Measurements from ENCODE around the gene ACSBG1. TPM values are rescaled to one million over a fixed set of nuclear protein-coding genes. Genes with fewer than 3 reads are reported as not detected.

Gene ACSBG1
- total RNA-seq, 1 donor from 2014 or later, result 0.07 TPM

- no peak for ATAC-seq (ENCODE audit: low read depth)
- intact Hi-C loops (cut with micrococcal nuclease), result no loop called here
- ChIA-PET CTCF (no interaction called here), POLR2A (no interaction called here)
- Mint-ChIP-seq H3K9me3 (peaks cover 2% of the 10 kb centered on the region), H3K4me1 (no peaks in the 10 kb centered on the region), H3K27ac (no peak overlapping the region), H3K27me3 (peaks cover 6% of the 10 kb centered on the region), H3K4me3 (no peak overlapping the region), H3K36me3 (ENCODE audit: low read depth) (no peaks in the 10 kb centered on the region)
- TF ChIP-seq CTCF (IDR thresholded peaks at IDR 0.05), result no peak
- no peak for DNase-seq
These were observed 51.5 kb downstream of the ACSBG1 start for GRCh38 chr15:78182821-78183220.

- TF ChIP-seq CTCF (IDR thresholded peaks at IDR 0.05), result no peak
- ChIA-PET CTCF (no interaction called here), POLR2A (no interaction called here)
- H3K9me3 Mint-ChIP-seq, result peaks cover 2% of the 10 kb centered on the region
- DNase-seq, result no peak
- ATAC-seq (ENCODE audit: low read depth), result no peak
- peaks cover 6% of the 10 kb centered on the region for H3K27me3 Mint-ChIP-seq
- no peaks in the 10 kb centered on the region for H3K36me3 Mint-ChIP-seq (ENCODE audit: low read depth)
- H3K27ac Mint-ChIP-seq, result no peak overlapping the region
- no peak overlapping the region for H3K4me3 Mint-ChIP-seq
- H3K4me1 Mint-ChIP-seq, result peaks cover 1% of the 10 kb centered on the region
- intact Hi-C loops (cut with micrococcal nuclease), result no loop called here
These were observed 52.0 kb downstream of the ACSBG1 start for GRCh38 chr15:78182336-78182700.

- intact Hi-C loops (cut with micrococcal nuclease), result loop anchor here (10.0 kb wide), 1 partner anchor 185 kb away; no protein-coding TSS in a partner anchor
- peaks cover 13% of the 10 kb centered on the region for H3K4me1 Mint-ChIP-seq
- POLR2A ChIA-PET, result no interaction called here
- ATAC-seq (ENCODE audit: low read depth), result no peak
- no peaks in the 10 kb centered on the region for H3K9me3 Mint-ChIP-seq
- H3K27ac Mint-ChIP-seq, result no peak overlapping the region
- H3K36me3 Mint-ChIP-seq (ENCODE audit: low read depth), result no peaks in the 10 kb centered on the region
- peaks cover 2% of the 10 kb centered on the region for H3K27me3 Mint-ChIP-seq
- no peak for DNase-seq
- TF ChIP-seq CTCF (IDR thresholded peaks at IDR 0.05), result no peak
- CTCF ChIA-PET, result interaction anchor here (0.9 kb wide), 1 partner anchor 16 kb away, joined by 3 read pairs; no protein-coding TSS in a partner anchor
- H3K4me3 Mint-ChIP-seq, result no peak overlapping the region
These were observed 54.5 kb downstream of the ACSBG1 start for GRCh38 chr15:78179906-78180305.

GRCh38 chr15:78179286-78179840, 55.0 kb downstream of the ACSBG1 start:
- POLR2A ChIA-PET, result no interaction called here
- Mint-ChIP-seq H3K27ac (no peak overlapping the region), H3K4me1 (peaks cover 19% of the 10 kb centered on the region), H3K36me3 (ENCODE audit: low read depth) (peaks cover 3% of the 10 kb centered on the region), H3K9me3 (no peaks in the 10 kb centered on the region), H3K27me3 (no peaks in the 10 kb centered on the region), H3K4me3 (no peak overlapping the region)
- no peak for TF ChIP-seq CTCF (IDR thresholded peaks at IDR 0.05)
- DNase-seq, result no peak
- CTCF ChIA-PET, result interaction anchor here (1.8 to 5.9 kb wide), 2 partner anchors 16 to 23 kb away, joined by 5 to 37 read pairs; no protein-coding TSS in a partner anchor
- intact Hi-C loops (cut with micrococcal nuclease), result loop anchor here (10.0 kb wide), 1 partner anchor 185 kb away; no protein-coding TSS in a partner anchor
- no peak for ATAC-seq (ENCODE audit: low read depth)

- ChIA-PET POLR2A (interaction anchor here (2.7 kb wide), 1 partner anchor 30 kb away, joined by 7 read pairs; the partner anchor contains the start of gene IDH3A), CTCF (interaction anchor here (0.8 to 5.9 kb wide), 6 partner anchors 17 to 64 kb away, joined by 3 to 37 read pairs (median 6); partner anchors contain the start of gene CIB2)
- Mint-ChIP-seq H3K4me3 (no peak overlapping the region), H3K27me3 (no peaks in the 10 kb centered on the region), H3K9me3 (no peaks in the 10 kb centered on the region), H3K27ac (no peak overlapping the region), H3K36me3 (ENCODE audit: low read depth) (peaks cover 3% of the 10 kb centered on the region), H3K4me1 (peaks cover 32% of the 10 kb centered on the region)
- intact Hi-C loops (cut with micrococcal nuclease), result loop anchor here (10.0 kb wide), 1 partner anchor 183 kb away; no protein-coding TSS in a partner anchor
- no peak for TF ChIP-seq CTCF (IDR thresholded peaks at IDR 0.05)
- ATAC-seq (ENCODE audit: low read depth) (no peak), DNase-seq (no peak)
These were observed 56.3 kb downstream of the ACSBG1 start for GRCh38 chr15:78178064-78178463.

All from activated B cell treated with CpG ODN at 0.5 μM for 24 hours (primary cell).